ENCODE measurements around the gene STEEP1.
A peak's percentile ranks its signal among the peaks of the same experiment; 100 is the strongest.
"Not testable (repeated sequence)": the region's sequence is repeated elsewhere in the genome, so short reads cannot be mapped to it uniquely, and the experiment has no call there.

The STEEP1 gene

GRCh38 chrX:119539872-119540271, 25.3 kb downstream of the STEEP1 start:
- DNase-seq (ENCODE audit: low read depth) = no peak
- H3K4me3 ChIP-seq (ENCODE audit: low read depth, low read length) = no peak overlapping the region

GRCh38 chrX:119537487-119537886, 27.7 kb downstream of the STEEP1 start:
- no peak overlapping the region for H3K4me3 ChIP-seq (ENCODE audit: low read depth, low read length)
- DNase-seq (ENCODE audit: low read depth) = no peak

GRCh38 chrX:119529345-119530276, 35.6 kb downstream of the STEEP1 start:
- DNase-seq (ENCODE audit: low read depth) = no peak
- H3K4me3 ChIP-seq (ENCODE audit: low read depth, low read length) = no peak overlapping the region

GRCh38 chrX:119523664-119524184, 41.5 kb downstream of the STEEP1 start:
- H3K4me3 ChIP-seq (ENCODE audit: low read depth, low read length) = no peak overlapping the region
- DNase-seq (ENCODE audit: low read depth) = no peak

- H3K4me3 ChIP-seq (ENCODE audit: low read depth, low read length) = no peak overlapping the region
- no peak for DNase-seq (ENCODE audit: low read depth)
Measured at GRCh38 chrX:119521246-119521645, 44.0 kb downstream of the STEEP1 start.

DNA sequence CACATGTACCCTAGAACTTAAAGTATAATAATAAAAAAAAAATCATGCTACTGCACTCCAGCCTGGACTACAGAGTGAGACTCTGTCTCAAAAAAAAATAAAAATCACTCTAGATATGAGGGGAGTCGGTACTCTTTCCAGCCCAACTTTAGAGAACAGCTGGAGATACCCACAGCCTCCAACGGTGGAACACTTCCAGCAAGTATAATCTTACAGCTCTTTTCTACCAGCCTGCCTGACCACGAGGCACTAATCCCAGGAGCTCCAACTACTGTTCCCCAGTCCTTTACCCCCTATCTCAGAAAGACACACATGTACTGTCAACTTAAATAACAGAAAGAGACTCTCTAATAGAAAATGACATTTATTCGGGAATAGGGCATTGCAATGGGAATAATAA, 46.8 kb downstream of the STEEP1 start:
- DNase-seq (ENCODE audit: low read depth) = no peak
- no peak overlapping the region for H3K4me3 ChIP-seq (ENCODE audit: low read depth, low read length)

DNA sequence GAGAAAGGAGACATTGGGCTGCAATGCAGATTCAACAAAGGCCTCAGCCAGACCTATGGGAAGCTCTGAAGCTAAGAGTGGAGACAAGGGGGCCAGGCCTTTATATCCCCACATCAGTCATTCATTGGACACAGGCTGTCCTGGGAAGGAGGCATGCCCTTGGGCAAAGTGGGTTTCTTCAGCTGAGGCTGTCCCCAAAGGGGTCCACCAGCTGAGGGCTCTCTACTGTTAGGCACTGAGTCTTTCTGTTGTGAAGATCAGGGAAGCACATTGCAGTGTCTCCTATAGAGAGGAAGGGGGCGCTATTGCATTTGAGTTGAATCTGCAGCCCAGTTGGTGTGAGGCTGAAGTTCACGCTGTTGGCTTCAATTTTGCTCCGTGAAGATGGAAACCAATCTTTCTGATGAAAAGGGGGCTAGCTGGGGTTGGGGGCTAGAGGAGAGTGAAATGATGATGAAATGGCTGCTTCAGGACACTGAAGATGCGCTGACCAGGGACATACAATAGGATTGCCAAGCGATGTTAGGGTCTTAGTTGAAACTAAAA, 49.0 kb downstream of the STEEP1 start:
- DNase-seq (ENCODE audit: low read depth) = no peak
- H3K4me3 ChIP-seq (ENCODE audit: low read depth, low read length) = no peak overlapping the region

DNA sequence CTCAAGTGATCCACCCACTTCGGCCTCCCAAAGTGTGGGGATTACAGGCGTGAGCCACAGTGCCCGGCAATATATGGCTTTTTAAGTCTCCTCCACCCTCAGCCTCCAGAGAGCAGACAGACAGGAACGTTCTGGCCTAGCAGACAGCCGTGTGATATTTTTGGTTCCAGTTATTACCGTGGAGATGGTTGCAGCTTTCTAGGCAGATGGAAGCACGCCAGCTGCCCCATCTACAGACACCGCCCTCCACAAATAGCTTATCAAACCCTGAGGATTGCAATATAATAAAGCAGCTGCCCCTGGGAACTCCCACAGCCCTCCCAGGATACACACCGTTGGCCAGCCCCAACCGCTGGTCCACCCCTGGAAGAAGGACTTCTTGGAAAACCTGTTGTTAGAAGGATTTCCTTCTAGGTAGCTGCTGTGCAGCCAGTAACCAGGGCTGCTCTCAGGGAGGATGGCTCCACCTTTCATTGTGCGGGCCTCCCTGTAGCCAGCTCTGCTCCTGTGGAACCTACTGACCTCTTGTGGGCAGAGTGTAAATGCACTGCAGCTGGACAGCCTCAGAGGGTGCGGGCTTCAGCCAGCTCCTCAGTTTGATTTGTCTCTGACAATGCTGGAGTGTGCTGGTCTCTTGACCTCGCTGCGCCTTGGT, 52.9 kb downstream of the STEEP1 start:
- H3K4me3 ChIP-seq (ENCODE audit: low read depth, low read length) = no peak overlapping the region
- DNase-seq (ENCODE audit: low read depth) = peak; percentile 18

DNA sequence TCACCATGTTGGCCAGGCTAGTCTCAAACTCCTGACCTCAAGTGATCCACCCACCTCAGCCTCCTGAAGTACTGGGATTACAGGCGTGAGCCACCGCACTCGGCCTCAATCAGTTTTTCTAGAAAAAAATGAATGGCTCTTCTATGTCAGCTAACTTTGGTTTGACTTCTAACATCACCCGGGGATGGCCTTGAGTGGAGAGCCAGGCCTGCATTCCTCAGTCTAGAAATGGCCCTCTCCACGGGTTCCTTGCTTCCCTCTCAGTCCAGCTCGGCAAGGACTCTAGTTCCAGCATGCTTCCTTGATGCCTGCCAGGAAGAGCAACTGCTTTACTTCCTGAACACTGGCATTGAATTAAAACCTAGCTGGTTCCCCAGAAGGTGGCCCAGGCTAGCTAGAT, 58.0 kb downstream of the STEEP1 start:
- H3K4me3 ChIP-seq (ENCODE audit: low read depth, low read length) = no peak overlapping the region
- no peak for DNase-seq (ENCODE audit: low read depth)

GRCh38 chrX:119505945-119506344, 59.3 kb downstream of the STEEP1 start:
- DNase-seq (ENCODE audit: low read depth) = no peak
- H3K4me3 ChIP-seq (ENCODE audit: low read depth, low read length) = no peak overlapping the region

DNA sequence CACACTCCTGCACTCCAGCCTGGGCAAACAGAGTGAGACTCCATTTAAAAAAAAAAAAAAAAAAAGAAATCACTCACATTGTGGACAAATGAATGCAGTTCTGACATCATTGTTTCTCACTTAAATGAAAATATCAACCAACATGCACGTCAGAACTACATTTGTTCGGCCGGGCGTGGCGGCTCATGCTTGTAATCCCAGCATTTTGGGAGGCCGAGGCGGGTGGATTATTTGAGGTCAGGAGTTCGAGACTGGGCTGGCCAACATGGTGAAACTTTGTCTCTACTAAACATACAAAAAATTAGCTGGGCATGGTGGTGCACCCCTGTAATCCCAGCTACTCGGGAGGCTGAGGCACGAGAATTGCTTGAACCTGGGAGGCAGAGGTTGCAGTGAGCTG, 60.1 kb downstream of the STEEP1 start:
- not testable (repeated sequence) for DNase-seq (ENCODE audit: low read depth)

DNA sequence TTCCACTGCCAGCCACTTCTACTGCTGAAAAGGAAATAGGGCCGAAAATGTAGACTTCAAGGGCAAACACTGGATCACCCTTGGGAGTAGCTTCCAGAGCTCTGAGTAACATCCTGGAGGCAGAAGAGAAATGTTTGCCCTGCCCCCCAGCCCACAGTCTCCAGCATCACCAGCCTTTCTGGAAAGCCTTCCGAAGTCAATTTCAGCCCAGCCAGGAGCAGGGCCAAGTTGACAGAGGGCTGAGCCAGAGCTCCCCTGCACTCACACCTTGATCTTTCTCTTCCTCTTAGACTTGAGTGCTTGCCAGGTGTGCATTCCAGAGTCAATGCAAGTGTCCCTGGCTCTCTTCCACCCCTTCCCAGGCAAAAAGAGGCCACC, 61.7 kb downstream of the STEEP1 start:
- H3K4me3 ChIP-seq (ENCODE audit: low read depth, low read length) = no peak overlapping the region
- DNase-seq (ENCODE audit: low read depth) = peak; percentile 74

More for the DNA sequence above, 60.1 kb downstream of the STEEP1 start:
- H3K4me3 ChIP-seq (ENCODE audit: low read depth, low read length) = not testable (repeated sequence)

DNA sequence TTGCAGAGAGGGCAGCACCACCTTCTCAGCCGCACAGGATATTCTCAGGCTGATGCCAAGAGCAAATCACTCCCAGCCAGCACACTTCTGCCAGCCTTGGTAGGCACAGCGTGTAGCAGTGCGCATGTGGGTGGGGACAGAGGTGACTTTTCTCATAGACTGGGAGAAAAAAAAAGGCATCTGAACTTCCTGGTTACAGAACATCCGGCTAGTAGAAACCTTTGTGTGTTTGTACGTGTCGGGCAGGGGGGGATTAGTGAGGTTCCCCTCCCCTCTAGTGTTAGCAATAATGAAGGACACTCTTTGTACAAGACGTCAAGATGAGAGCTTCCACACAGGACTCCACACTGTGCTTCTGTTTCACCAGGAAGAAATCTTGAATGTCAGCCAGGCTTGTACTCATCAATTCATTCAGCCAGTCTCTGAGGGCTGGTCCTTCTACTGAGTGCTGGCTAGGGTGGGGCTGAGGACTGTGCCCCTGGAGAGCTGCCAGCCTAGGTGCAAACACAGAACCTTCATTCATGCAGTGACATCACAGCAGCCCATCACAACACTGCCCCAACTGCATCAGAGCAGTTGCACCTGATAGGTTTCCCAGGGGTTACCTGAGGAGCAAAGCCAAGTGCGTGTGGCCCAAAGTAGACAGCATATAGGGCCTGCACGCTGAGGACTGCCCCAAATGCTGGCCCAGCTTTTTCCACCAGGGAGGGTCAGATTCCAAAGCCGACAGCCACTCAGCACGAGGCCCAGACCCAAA, 62.3 kb downstream of the STEEP1 start:
- no peak overlapping the region for H3K4me3 ChIP-seq (ENCODE audit: low read depth, low read length)
- DNase-seq (ENCODE audit: low read depth) = peak; percentile 31

DNA sequence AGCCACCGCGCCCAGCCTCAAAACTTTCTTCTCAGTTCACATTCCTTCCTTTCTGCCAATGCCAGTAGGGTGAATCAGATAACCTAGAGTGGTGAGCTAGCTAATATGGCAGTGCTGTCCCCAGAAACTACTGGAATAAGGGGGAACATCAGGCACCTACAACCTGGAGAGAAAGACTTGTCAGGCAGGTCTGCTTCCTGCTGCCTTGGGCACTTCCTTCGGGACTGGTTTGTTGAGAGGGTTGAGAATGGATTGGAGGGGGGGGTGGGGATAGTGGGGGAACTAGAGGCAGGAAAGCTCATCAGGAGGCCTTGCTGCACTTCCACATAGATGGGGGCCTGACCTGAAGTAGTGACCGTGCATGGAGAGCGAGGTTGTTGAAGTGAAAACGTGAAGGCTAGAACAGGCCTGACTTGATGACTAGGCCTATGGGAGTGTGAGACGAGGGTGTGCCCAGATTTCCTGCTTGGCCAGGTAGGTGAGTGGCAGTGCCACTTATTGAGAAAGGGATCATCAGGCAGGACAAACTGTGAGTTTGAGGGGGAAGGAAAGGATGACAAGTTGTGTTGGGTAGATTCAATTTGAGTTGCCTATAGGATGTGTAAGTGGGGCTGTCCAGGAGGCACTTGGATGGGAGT, 63.6 kb downstream of the STEEP1 start:
- no peak overlapping the region for H3K4me3 ChIP-seq (ENCODE audit: low read depth, low read length)
- DNase-seq (ENCODE audit: low read depth) = no peak

GRCh38 chrX:119500061-119500800, 65.0 kb downstream of the STEEP1 start:
- DNase-seq (ENCODE audit: low read depth) = no peak
- H3K4me3 ChIP-seq (ENCODE audit: low read depth, low read length) = no peak overlapping the region

DNA sequence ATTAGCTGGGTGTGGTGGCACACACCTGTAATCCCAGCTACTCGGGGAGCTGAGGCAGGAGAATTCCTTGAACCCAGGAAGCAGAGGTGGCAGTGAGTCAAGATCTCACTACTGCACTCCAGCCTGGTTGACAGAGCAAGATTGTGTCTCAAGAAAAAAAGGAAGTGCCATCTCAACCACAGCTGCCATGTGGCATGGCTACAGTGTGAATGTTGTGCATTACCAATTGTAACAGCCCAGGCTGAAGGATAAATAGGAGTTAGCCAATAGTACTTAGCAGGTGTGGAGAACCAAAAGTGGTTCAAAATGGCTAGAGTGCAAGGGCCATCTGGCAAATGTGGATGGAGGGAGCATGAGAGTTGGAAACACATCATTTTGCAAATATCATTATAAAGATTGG, 68.0 kb downstream of the STEEP1 start:
- no peak for DNase-seq (ENCODE audit: low read depth)
- no peak overlapping the region for H3K4me3 ChIP-seq (ENCODE audit: low read depth, low read length)

DNA sequence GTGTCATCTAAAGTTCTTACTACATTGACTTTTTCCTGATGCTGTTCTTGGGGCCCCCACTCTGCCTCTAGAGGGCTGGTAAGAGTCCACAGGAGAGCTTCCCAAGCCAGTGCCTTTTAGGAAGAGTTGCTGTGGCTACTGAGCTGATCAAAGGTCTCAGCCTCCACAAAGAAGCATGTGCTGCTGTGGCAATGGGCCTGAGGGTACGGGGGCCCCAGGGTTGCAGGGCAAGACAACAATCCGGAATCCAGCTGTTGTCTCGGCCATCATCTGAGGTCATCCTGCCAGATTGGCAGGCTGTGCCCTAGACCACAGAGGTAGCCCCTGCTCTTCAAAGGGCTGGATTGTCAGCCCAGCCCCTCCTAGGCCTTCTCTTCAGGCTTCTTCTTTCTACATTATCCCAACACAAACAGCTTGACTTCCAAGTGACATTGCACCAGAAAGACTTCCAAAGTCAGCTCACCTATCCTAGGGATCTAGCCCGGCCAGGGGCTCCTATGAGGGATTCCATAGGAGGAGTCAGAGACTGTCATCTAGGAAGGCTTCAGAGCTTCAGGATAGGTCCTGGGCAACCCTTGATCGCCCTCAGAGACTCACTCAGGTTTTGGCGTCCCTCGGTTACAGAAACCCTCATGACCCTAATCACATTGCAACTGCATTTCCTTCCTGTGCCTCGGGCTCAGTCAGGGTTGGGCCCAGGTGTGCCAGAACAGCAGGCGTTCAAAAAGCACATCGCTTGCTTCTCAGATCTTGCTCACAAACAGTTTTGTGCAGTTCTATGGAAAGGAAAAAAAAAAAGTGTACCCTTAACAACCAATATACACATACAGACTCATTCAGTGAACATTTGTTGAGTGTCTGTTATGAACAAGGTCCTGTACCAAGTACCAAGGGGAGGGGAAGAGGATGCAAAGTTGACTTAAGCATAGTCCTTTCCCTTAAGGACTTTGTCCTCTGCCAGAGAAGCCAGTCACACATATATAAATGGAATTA, 69.2 kb downstream of the STEEP1 start:
- H3K4me3 ChIP-seq (ENCODE audit: low read depth, low read length) = no peak overlapping the region
- DNase-seq (ENCODE audit: low read depth) = no peak

Data from skeletal muscle cell (primary cell).